B cell (primary cell): ENCODE measurements around the gene PSEN1. TPM values are rescaled to one million over a fixed set of nuclear protein-coding genes. Genes with fewer than 3 reads are reported as not detected.

Source experiments
- ATAC-seq: fragments of 200-7000 bp; cut with Tn5 transposase; one replicate; pipeline ENCODE4 v1.10.0; 2021; ENCODE audit warnings: low read depth, mild to moderate bottlenecking, moderate number of reproducible peaks, moderate library complexity
- CTCF ChIA-PET: fragments of 350-600 bp; sonication (Branson Sonifier 250); formaldehyde crosslinking; loops from one replicate; lab custom pipeline; 2021; ENCODE audit warnings: antibody characterized with exemption, inconsistent platforms; lab: Charles Lee
- POLR2A ChIA-PET: fragments of 350-600 bp; sonication (Branson Sonifier 250); formaldehyde crosslinking; loops from one replicate; lab custom pipeline; 2021; ENCODE audit warnings: antibody characterized with exemption; lab: Charles Lee
- DNase-seq: peaks from one replicate; pipeline ENCODE4 v3.0.0; 2013
- H2AFZ ChIP-seq: 2 replicates; pipeline ENCODE4 v1.6.1; 2012; ENCODE audit warnings: mild to moderate bottlenecking, low read depth, low read length; ENCODE audit not compliant: insufficient read depth, poor library complexity, severe bottlenecking
- H3K27ac ChIP-seq, 2 donors: 1 replicate in 1 of 2; 2 replicates in 1 of 2; pipeline ENCODE4 v1.5.1; 2012 to 2013; ENCODE audit warnings: low read length in 2 of 2, mild to moderate bottlenecking in 2 of 2, moderate library complexity in 1 of 2
- H3K27me3 ChIP-seq, 4 experiments: fragments of 200-600 bp in 1 of 4; sonication (generic) in 1 of 4; replicated peaks in 1 of 4; 1 replicate in 2 of 4; 2 replicates in 2 of 4; pipeline versions ENCODE4 v1.6.1 to v1.7.0; 2013 to 2016; ENCODE audit warnings: low read length in 3 of 4, mild to moderate bottlenecking in 2 of 4, mixed read lengths in 1 of 4, moderate library complexity in 1 of 4; ENCODE audit not compliant: insufficient read depth in 4 of 4, control insufficient read depth in 3 of 4; ENCODE audit errors: control extremely low read depth in 1 of 4
- H3K36me3 ChIP-seq, 2 experiments: replicated peaks in 1 of 2; 1 replicate in 1 of 2; 2 replicates in 1 of 2; pipeline versions ENCODE4 v1.6.1 to v1.7.1; 2013; ENCODE audit warnings: low read length in 1 of 2; ENCODE audit not compliant: insufficient read depth in 2 of 2, control insufficient read depth in 1 of 2; ENCODE audit errors: control extremely low read depth in 1 of 2, extremely low read depth in 1 of 2
- H3K4me1 ChIP-seq, 2 donors: fragments of 200-600 bp in 1 of 2; sonication (generic) in 1 of 2; 1 replicate in 1 of 2; 2 replicates in 1 of 2; pipeline versions ENCODE4 v1.5.1 to v1.6.1; 2013 to 2017; ENCODE audit warnings: low read length in 2 of 2; ENCODE audit not compliant: control insufficient read depth in 2 of 2, insufficient read depth in 2 of 2
- H3K4me2 ChIP-seq: replicated peaks from 2 replicates; pipeline ENCODE3; 2012; ENCODE audit warnings: mild to moderate bottlenecking, low read depth, low read length; ENCODE audit not compliant: poor library complexity, severe bottlenecking
- H3K4me3 ChIP-seq, 5 experiments: fragments of 200-600 bp in 1 of 5; sonication (generic) in 1 of 5; 1 replicate in 3 of 5; 2 replicates in 2 of 5; pipeline versions ENCODE4 v1.5.1 to v1.7.0; 2011 to 2016; ENCODE audit warnings: low read length in 4 of 5, mild to moderate bottlenecking in 4 of 5, low read depth in 2 of 5, control low read depth in 1 of 5, moderate library complexity in 1 of 5; ENCODE audit not compliant: insufficient read depth in 1 of 5; ENCODE audit errors: control extremely low read depth in 1 of 5, extremely low read depth in 1 of 5
- H3K79me2 ChIP-seq: fragments of 200-600 bp; sonication (generic); one replicate; pipeline ENCODE4 v1.6.0; 2016; ENCODE audit warnings: low read length; ENCODE audit not compliant: control insufficient read depth, insufficient read depth
- H3K9ac ChIP-seq: fragments of 200-600 bp; sonication (generic); 2 replicates; pipeline ENCODE4 v1.6.1; 2017; ENCODE audit warnings: mild to moderate bottlenecking, low read length, moderate library complexity
- H3K9me3 ChIP-seq, 3 donors: one replicate each; pipeline versions ENCODE4 v1.6.1 to v1.7.1; 2013; ENCODE audit warnings: low read length in 2 of 3; ENCODE audit not compliant: control insufficient read depth in 2 of 3, insufficient read depth in 1 of 3; ENCODE audit errors: control extremely low read depth in 1 of 3
- H4K20me1 ChIP-seq: 2 replicates; pipeline ENCODE4 v1.6.0; 2012; ENCODE audit warnings: mild to moderate bottlenecking, low read length; ENCODE audit not compliant: insufficient read depth, control insufficient read depth, poor library complexity, severe bottlenecking
- H3K27ac Mint-ChIP-seq: one replicate; pipeline ENCODE4 v1.8.0; 2021; ENCODE audit warnings: mixed read lengths
- H3K27me3 Mint-ChIP-seq: one replicate; pipeline ENCODE4 v1.8.0; 2021; ENCODE audit warnings: mixed read lengths
- H3K4me1 Mint-ChIP-seq: one replicate; pipeline ENCODE4 v1.8.0; 2021; ENCODE audit warnings: mixed read lengths
- H3K4me3 Mint-ChIP-seq: one replicate; pipeline ENCODE4 v1.8.0; 2021; ENCODE audit warnings: mixed read lengths
- H3K9me3 Mint-ChIP-seq: one replicate; pipeline ENCODE4 v1.8.0; 2022; ENCODE audit warnings: mixed read lengths; ENCODE audit not compliant: insufficient read depth
- EZH2 ChIP-seq: IDR thresholded peaks from 2 replicates; pipeline ENCODE4 v1.6.1; 2012; ENCODE audit warnings: borderline replicate concordance, low read depth, mild to moderate bottlenecking, moderate library complexity, low read length; ENCODE audit not compliant: insufficient read depth, poor library complexity, severe bottlenecking
- WGBS: methylation state at CpG from one replicate; pipeline ENCODE4 v1.1.5; 2013; ENCODE audit warnings: missing lambda C conversion rate; ENCODE audit not compliant: insufficient coverage; 5-methylcytosine and 5-hydroxymethylcytosine counted together
- intact Hi-C: fragments of 100-400 bp; cut with micrococcal nuclease; formaldehyde crosslinking; loops from one replicate; pipeline ENCODE4 v1.10.0; 2022
- polyA plus RNA-seq: library from polyadenylated mRNA; depleted of rRNA; stranded (reverse); fragments of >200 nt; gene quantifications from 2 replicates; pipeline ENCODE4 v1.2.3, GENCODE V29; 2012
- total RNA-seq, 2 donors: library from RNA; stranded (reverse); fragments of 120-200 nt in 1 of 2; gene quantifications; 1 replicate in 1 of 2; 2 replicates in 1 of 2; pipeline versions ENCODE4 v1.2.3 to v1.2.4, GENCODE V29; 2013 to 2022
- TF ChIP-seq, protein P1 (sequence below): fragments of 200-600 bp; IDR thresholded peaks from one replicate; pipeline ENCODE4 v1.8.0; 2022; ENCODE audit warnings: antibody characterized with exemption, mild to moderate bottlenecking

PSEN1 gene
- total and polyA plus RNA-seq, 2 donors (not counting 1 experiment from before 2014, with no cell fraction given): 10.2 to 75.9 TPM

- Histone ChIP-seq H4K20me1 (peaks cover 46% of the 10 kb centered on the region), H3K4me1 (peaks cover 0 to 3% of the 10 kb centered on the region in 2 donors), H3K4me3 (no peak overlapping the region), H3K27ac (no peak overlapping the region), H3K9me3 (no peaks in the 10 kb centered on the region), H3K9ac (no peak overlapping the region), H2AFZ (no peak overlapping the region), H3K36me3 (peaks cover 4 to 36% of the 10 kb centered on the region in 2 experiments), H3K4me2 (no peak overlapping the region), H3K27me3 (no peaks in the 10 kb centered on the region), H3K79me2 (peaks cover 67% of the 10 kb centered on the region)
- CTCF ChIA-PET: interaction anchor here (0.6 kb wide), 1 partner anchor 481 kb away, joined by 3 read pairs; no protein-coding TSS in a partner anchor
- POLR2A ChIA-PET: interaction anchor here (0.7 kb wide), 1 partner anchor 8 kb away, joined by 8 read pairs; no protein-coding TSS in a partner anchor
- Mint-ChIP-seq H3K4me3 (no peak overlapping the region), H3K27me3 (no peaks in the 10 kb centered on the region), H3K4me1 (peaks cover 25% of the 10 kb centered on the region), H3K27ac (no peak overlapping the region), H3K9me3 (no peaks in the 10 kb centered on the region)
- TF ChIP-seq, protein P1, sequence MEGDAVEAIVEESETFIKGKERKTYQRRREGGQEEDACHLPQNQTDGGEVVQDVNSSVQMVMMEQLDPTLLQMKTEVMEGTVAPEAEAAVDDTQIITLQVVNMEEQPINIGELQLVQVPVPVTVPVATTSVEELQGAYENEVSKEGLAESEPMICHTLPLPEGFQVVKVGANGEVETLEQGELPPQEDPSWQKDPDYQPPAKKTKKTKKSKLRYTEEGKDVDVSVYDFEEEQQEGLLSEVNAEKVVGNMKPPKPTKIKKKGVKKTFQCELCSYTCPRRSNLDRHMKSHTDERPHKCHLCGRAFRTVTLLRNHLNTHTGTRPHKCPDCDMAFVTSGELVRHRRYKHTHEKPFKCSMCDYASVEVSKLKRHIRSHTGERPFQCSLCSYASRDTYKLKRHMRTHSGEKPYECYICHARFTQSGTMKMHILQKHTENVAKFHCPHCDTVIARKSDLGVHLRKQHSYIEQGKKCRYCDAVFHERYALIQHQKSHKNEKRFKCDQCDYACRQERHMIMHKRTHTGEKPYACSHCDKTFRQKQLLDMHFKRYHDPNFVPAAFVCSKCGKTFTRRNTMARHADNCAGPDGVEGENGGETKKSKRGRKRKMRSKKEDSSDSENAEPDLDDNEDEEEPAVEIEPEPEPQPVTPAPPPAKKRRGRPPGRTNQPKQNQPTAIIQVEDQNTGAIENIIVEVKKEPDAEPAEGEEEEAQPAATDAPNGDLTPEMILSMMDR: no peak
- TF ChIP-seq EZH2: no peak
- no peak for ATAC-seq
- intact Hi-C loops: no loop called here
- DNase-seq: no peak
- WGBS: 100% methylated on average over 1 of the region's 3 CpGs
Measured at GRCh38 chr14:73146111-73146510, 9.8 kb downstream of the PSEN1 start.

- H3K4me1 ChIP-seq: no peaks in the 10 kb centered on the region
- ChIA-PET CTCF (interaction anchor here (0.6 kb wide), 1 partner anchor 1644 kb away, joined by 4 read pairs; no protein-coding TSS in a partner anchor), POLR2A (no interaction called here)
- no peak overlapping the region for H3K4me3 ChIP-seq
- H3K36me3 ChIP-seq: peaks cover 3 to 55% of the 10 kb centered on the region in 2 experiments
- H2AFZ ChIP-seq: no peak overlapping the region
- H3K9me3 Mint-ChIP-seq: no peaks in the 10 kb centered on the region
- WGBS: no CpG with 5 or more reads among the region's 2 CpGs
- no peak overlapping the region for H3K27ac ChIP-seq
- ATAC-seq (no peak), DNase-seq (no peak)
- H3K4me3 Mint-ChIP-seq: no peak overlapping the region
- no peak overlapping the region for H3K4me2 ChIP-seq
- intact Hi-C loops: no loop called here
- peaks cover 29% of the 10 kb centered on the region for H4K20me1 ChIP-seq
- H3K27me3 ChIP-seq: no peaks in the 10 kb centered on the region
- no peaks in the 10 kb centered on the region for H3K27me3 Mint-ChIP-seq
- TF ChIP-seq EZH2: no peak
- TF ChIP-seq, protein P1: no peak
- H3K9me3 ChIP-seq: no peaks in the 10 kb centered on the region
- no peak overlapping the region for H3K27ac Mint-ChIP-seq
- H3K9ac ChIP-seq: no peak overlapping the region
- H3K4me1 Mint-ChIP-seq: peaks cover 8% of the 10 kb centered on the region
- H3K79me2 ChIP-seq: peaks cover 32% of the 10 kb centered on the region
Measured at GRCh38 chr14:73149753-73150152, 13.4 kb downstream of the PSEN1 start.
